GM11168 (cell line): Measurements from ENCODE around the gene COG4.

Experiments used
- in situ Hi-C: fragments of 300-500 bp; cut with MboI; formaldehyde crosslinking; loops from one replicate; pipeline ENCODE4 v1.12.0; 2022; ENCODE audit warnings: low sequenced_read_pairs; ENCODE audit not compliant: unreplicated experiment

COG4 gene

GRCh38 chr16:70482624-70483023, 40.7 kb downstream of the COG4 start:
- in situ Hi-C loops = no loop called here

- in situ Hi-C loops = no loop called here
Measured at GRCh38 chr16:70481929-70482536, 41.3 kb downstream of the COG4 start.

- in situ Hi-C loops = no loop called here
Measured at GRCh38 chr16:70480127-70481105, 42.9 kb downstream of the COG4 start.

- in situ Hi-C loops = loop anchor here (10.0 kb wide), 1 partner anchor 84 kb away; no protein-coding TSS in a partner anchor
Measured at GRCh38 chr16:70478912-70479341, 44.4 kb downstream of the COG4 start.

GRCh38 chr16:70478169-70478568, 45.2 kb downstream of the COG4 start:
- in situ Hi-C loops = loop anchor here (10.0 kb wide), 1 partner anchor 83 kb away; no protein-coding TSS in a partner anchor

GRCh38 chr16:70476272-70477020, 46.9 kb downstream of the COG4 start:
- in situ Hi-C loops = loop anchor here (10.0 kb wide), 1 partner anchor 82 kb away; no protein-coding TSS in a partner anchor

GRCh38 chr16:70475054-70475871, 48.1 kb downstream of the COG4 start:
- in situ Hi-C loops = loop anchor here (10.0 kb wide), 1 partner anchor 80 kb away; no protein-coding TSS in a partner anchor

GRCh38 chr16:70474320-70475053, 48.9 kb downstream of the COG4 start:
- in situ Hi-C loops = loop anchor here (10.0 kb wide), 1 partner anchor 80 kb away; no protein-coding TSS in a partner anchor

GRCh38 chr16:70473446-70474319, 49.7 kb downstream of the COG4 start:
- in situ Hi-C loops = loop anchor here (10.0 kb wide), 1 partner anchor 79 kb away; no protein-coding TSS in a partner anchor

GRCh38 chr16:70472786-70473433, 50.4 kb downstream of the COG4 start:
- in situ Hi-C loops = loop anchor here (10.0 kb wide), 1 partner anchor 78 kb away; no protein-coding TSS in a partner anchor

- in situ Hi-C loops = loop anchor here (10.0 kb wide), 1 partner anchor 76 kb away; no protein-coding TSS in a partner anchor
Measured at GRCh38 chr16:70470927-70471341, 52.4 kb downstream of the COG4 start.

GRCh38 chr16:70470141-70470926, 53.0 kb downstream of the COG4 start:
- in situ Hi-C loops = loop anchor here (10.0 kb wide), 1 partner anchor 76 kb away; no protein-coding TSS in a partner anchor

GRCh38 chr16:70468776-70469525, 54.4 kb downstream of the COG4 start:
- in situ Hi-C loops = no loop called here

GRCh38 chr16:70467608-70468007, 55.7 kb downstream of the COG4 start:
- in situ Hi-C loops = no loop called here

- in situ Hi-C loops = no loop called here
Measured at GRCh38 chr16:70467113-70467512, 56.2 kb downstream of the COG4 start.

GRCh38 chr16:70466805-70467076, 56.6 kb downstream of the COG4 start:
- in situ Hi-C loops = no loop called here
